Hepatocyte (in vitro differentiated cells): ENCODE results near the gene UBN2. TPM values are rescaled to one million over a fixed set of nuclear protein-coding genes. Genes with fewer than 3 reads are reported as not detected.

Source experiments
- DNase-seq: peaks from one replicate; pipeline ENCODE4 v3.0.0-alpha.2; 2016; ENCODE audit warnings: low spot score
- H2AFZ ChIP-seq: fragments of 200-600 bp; sonication (generic); 2 replicates; pipeline ENCODE4 v1.6.0; 2016; ENCODE audit warnings: antibody characterized with exemption, mild to moderate bottlenecking
- H3K27ac ChIP-seq: fragments of 200-600 bp; sonication (generic); 2 replicates; pipeline ENCODE4 v1.5.1; 2016; ENCODE audit warnings: mild to moderate bottlenecking
- H3K27me3 ChIP-seq: fragments of 200-600 bp; sonication (generic); 2 replicates; pipeline ENCODE4 v1.6.1; 2016
- H3K36me3 ChIP-seq: fragments of 200-600 bp; sonication (generic); replicated peaks from 2 replicates; pipeline ENCODE4 v1.5.1; 2016; ENCODE audit warnings: low read depth; ENCODE audit not compliant: insufficient read depth
- H3K4me1 ChIP-seq: fragments of 200-600 bp; sonication (generic); 2 replicates; pipeline ENCODE4 v1.5.1; 2016; ENCODE audit warnings: mild to moderate bottlenecking, moderate library complexity; ENCODE audit not compliant: insufficient read depth
- H3K4me2 ChIP-seq: fragments of 200-600 bp; sonication (generic); 2 replicates; pipeline ENCODE4 v1.6.0; 2016
- H3K4me3 ChIP-seq: fragments of 200-600 bp; sonication (generic); 2 replicates; pipeline ENCODE4 v1.5.1; 2016; ENCODE audit warnings: mild to moderate bottlenecking
- H3K79me2 ChIP-seq: fragments of 200-600 bp; sonication (generic); 2 replicates; pipeline ENCODE4 v1.6.0; 2017; ENCODE audit warnings: mild to moderate bottlenecking
- H3K9me2 ChIP-seq: fragments of 200-600 bp; sonication (generic); replicated peaks from 2 replicates; pipeline ENCODE4 v1.6.0; 2017; ENCODE audit warnings: mild to moderate bottlenecking; ENCODE audit not compliant: insufficient read depth
- H3K9me3 ChIP-seq: fragments of 200-600 bp; sonication (generic); 2 replicates; pipeline ENCODE4 v1.5.1; 2016; ENCODE audit warnings: low read depth, mild to moderate bottlenecking
- H4K20me1 ChIP-seq: fragments of 200-600 bp; sonication (generic); 2 replicates; pipeline ENCODE4 v1.6.0; 2016; ENCODE audit warnings: mild to moderate bottlenecking; ENCODE audit not compliant: insufficient read depth, poor library complexity, severe bottlenecking
- EZH2 ChIP-seq: fragments of 200-600 bp; sonication (generic); IDR thresholded peaks from 2 replicates; pipeline ENCODE4 v1.6.1; 2016; ENCODE audit warnings: antibody characterized with exemption, mild to moderate bottlenecking, borderline replicate concordance
- EZH2phosphoT487 ChIP-seq: fragments of 200-600 bp; sonication (generic); IDR thresholded peaks from one replicate; pipeline ENCODE4 v1.6.1; 2018; ENCODE audit warnings: antibody characterized with exemption, mild to moderate bottlenecking, low read depth, moderate library complexity; ENCODE audit not compliant: unreplicated experiment, severe bottlenecking
- WGBS: methylation state at CpG from one replicate; pipeline ENCODE4 v1.1.6; 2016; ENCODE audit warnings: low lambda C conversion rate; ENCODE audit errors: missing lambda C conversion rate; 5-methylcytosine and 5-hydroxymethylcytosine counted together
- polyA plus RNA-seq: library from polyadenylated mRNA; unstranded; fragments of >200 nt; fragmentation: Nextera tagmentation; extraction: Ambion mirVana; gene quantifications from 2 replicates; pipeline ENCODE4 v1.2.1, GENCODE V29; 2016
- total RNA-seq: library from RNA; depleted of rRNA; stranded (reverse); fragments of >200 nt; gene quantifications from 2 replicates; pipeline ENCODE4 v1.2.3, GENCODE V29; 2014
- TF ChIP-seq, protein P1 (sequence below): fragments of 200-600 bp; sonication (generic); IDR thresholded peaks from 2 replicates; pipeline ENCODE4 v1.5.1; 2016; ENCODE audit warnings: antibody characterized with exemption, mild to moderate bottlenecking; ENCODE audit not compliant: poor library complexity

The UBN2 gene
- total and polyA plus RNA-seq, 2 experiments from 2014 or later = 4.5 to 12.9 TPM

DNA sequence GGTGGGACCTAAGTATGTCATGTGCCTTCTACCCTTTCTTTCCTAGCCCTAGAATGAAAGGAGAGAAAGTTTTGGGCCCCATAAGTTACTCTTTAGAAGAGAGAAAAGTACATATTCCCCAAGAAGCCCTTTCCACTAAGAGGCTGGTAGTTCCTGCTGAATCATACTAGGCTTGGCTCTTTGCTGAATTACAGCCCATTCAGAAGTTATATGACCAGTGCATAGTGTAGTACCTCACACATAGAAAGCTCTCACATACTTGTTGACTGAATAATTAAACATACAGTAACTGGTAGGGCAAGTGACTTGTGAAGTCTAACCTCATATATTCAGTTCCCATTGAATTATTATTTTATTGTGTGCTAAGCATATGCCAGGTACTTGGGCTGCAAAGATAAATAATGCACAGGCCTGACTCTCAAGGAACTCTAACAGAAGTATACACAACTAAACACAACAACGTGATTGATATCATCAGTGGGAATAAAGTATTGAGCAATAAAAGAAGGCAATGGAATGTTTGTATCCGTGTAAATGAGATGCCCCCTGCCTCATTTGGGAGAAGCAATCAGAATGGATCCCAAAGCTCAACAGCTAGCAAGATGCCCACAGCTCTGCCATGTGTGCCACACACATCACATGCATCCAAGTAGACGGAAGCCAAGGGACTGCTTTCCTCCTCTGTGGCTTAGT is 38.9 kb upstream of the UBN2 start:
- H3K4me3 ChIP-seq = no peak overlapping the region
- H3K36me3 ChIP-seq = no peaks in the 10 kb centered on the region
- 92% methylated on average over 3 of the region's 3 CpGs for WGBS
- H4K20me1 ChIP-seq = no peaks in the 10 kb centered on the region
- no peaks in the 10 kb centered on the region for H3K79me2 ChIP-seq
- TF ChIP-seq, protein P1, sequence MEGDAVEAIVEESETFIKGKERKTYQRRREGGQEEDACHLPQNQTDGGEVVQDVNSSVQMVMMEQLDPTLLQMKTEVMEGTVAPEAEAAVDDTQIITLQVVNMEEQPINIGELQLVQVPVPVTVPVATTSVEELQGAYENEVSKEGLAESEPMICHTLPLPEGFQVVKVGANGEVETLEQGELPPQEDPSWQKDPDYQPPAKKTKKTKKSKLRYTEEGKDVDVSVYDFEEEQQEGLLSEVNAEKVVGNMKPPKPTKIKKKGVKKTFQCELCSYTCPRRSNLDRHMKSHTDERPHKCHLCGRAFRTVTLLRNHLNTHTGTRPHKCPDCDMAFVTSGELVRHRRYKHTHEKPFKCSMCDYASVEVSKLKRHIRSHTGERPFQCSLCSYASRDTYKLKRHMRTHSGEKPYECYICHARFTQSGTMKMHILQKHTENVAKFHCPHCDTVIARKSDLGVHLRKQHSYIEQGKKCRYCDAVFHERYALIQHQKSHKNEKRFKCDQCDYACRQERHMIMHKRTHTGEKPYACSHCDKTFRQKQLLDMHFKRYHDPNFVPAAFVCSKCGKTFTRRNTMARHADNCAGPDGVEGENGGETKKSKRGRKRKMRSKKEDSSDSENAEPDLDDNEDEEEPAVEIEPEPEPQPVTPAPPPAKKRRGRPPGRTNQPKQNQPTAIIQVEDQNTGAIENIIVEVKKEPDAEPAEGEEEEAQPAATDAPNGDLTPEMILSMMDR = no peak
- TF ChIP-seq EZH2phosphoT487 = no peak
- TF ChIP-seq EZH2 = no peak
- DNase-seq = no peak
- H3K9me3 ChIP-seq = no peaks in the 10 kb centered on the region
- no peaks in the 10 kb centered on the region for H3K27me3 ChIP-seq
- no peaks in the 10 kb centered on the region for H3K4me1 ChIP-seq
- no peak overlapping the region for H2AFZ ChIP-seq
- H3K4me2 ChIP-seq = no peak overlapping the region
- H3K9me2 ChIP-seq = no peaks in the 10 kb centered on the region
- H3K27ac ChIP-seq = no peak overlapping the region

DNA sequence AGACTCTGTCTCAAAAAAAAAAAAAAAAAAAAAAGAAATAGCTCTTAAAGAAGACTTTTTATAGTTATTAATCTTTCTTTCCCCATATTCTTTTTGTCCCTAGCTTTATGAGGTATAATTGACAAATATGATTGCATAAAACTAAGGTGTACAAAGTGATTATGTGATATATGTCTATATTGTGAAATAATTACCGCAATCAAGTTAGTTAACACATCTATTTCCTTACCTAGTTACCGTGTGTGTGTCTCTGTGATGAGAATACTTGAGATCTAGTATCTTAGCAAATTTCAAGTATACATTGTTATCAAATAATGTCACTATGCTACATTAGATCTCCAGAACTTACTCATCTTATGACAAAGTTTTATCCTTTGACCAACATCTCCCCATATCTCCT is 30.7 kb upstream of the UBN2 start:
- no peaks in the 10 kb centered on the region for H3K27me3 ChIP-seq
- TF ChIP-seq EZH2phosphoT487 = no peak
- TF ChIP-seq, protein P1 = no peak
- no peak for TF ChIP-seq EZH2
- WGBS = 94% methylated on average over 2 of the region's 2 CpGs
- H3K4me3 ChIP-seq = no peak overlapping the region
- H3K36me3 ChIP-seq = no peaks in the 10 kb centered on the region
- H3K4me2 ChIP-seq = no peak overlapping the region
- no peak overlapping the region for H3K27ac ChIP-seq
- H3K79me2 ChIP-seq = no peaks in the 10 kb centered on the region
- no peaks in the 10 kb centered on the region for H3K9me3 ChIP-seq
- no peak overlapping the region for H2AFZ ChIP-seq
- no peaks in the 10 kb centered on the region for H3K9me2 ChIP-seq
- H3K4me1 ChIP-seq = no peaks in the 10 kb centered on the region
- no peak for DNase-seq
- no peaks in the 10 kb centered on the region for H4K20me1 ChIP-seq

DNA sequence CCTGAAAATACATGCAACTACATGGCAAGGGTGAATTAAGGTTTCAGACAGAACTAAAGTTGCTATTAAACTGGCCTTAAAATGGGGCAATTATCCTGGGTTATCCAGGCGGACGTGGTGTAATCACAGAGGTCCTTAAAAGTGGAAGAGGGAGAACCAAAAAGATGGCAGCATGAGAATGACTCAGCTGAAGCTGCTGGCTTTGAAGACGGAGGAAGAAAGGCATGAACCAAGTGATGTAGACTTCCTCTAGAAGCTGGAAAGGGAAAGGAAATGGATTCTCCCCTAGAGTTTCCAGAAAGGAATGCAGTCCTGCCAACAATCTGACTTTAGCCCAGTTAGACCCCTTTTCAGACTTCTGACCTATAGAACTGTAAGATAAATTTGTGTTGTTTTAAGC is 27.0 kb upstream of the UBN2 start:
- H3K27ac ChIP-seq = no peak overlapping the region
- DNase-seq = no peak
- 86% methylated on average over 3 of the region's 3 CpGs for WGBS
- no peak overlapping the region for H2AFZ ChIP-seq
- H4K20me1 ChIP-seq = no peaks in the 10 kb centered on the region
- H3K9me3 ChIP-seq = peaks cover 13% of the 10 kb centered on the region
- TF ChIP-seq EZH2 (no peak), EZH2phosphoT487 (no peak)
- TF ChIP-seq, protein P1 = no peak
- H3K36me3 ChIP-seq = no peaks in the 10 kb centered on the region
- no peaks in the 10 kb centered on the region for H3K9me2 ChIP-seq
- H3K79me2 ChIP-seq = no peaks in the 10 kb centered on the region
- no peak overlapping the region for H3K4me3 ChIP-seq
- no peaks in the 10 kb centered on the region for H3K27me3 ChIP-seq
- no peak overlapping the region for H3K4me2 ChIP-seq
- no peaks in the 10 kb centered on the region for H3K4me1 ChIP-seq
